GM18907 (cell line): ENCODE results near the gene SDK1.
"Not testable (repeated sequence)": the region's sequence is repeated elsewhere in the genome, so short reads cannot be mapped to it uniquely, and the experiment has no call there.

ENCODE experiments used
- ATAC-seq: cut with Tn5 transposase; IDR thresholded peaks from one replicate; pipeline ENCODE4 v1.9.1; 2021; ENCODE audit warnings: mild to moderate bottlenecking, moderate library complexity; ENCODE audit not compliant: unreplicated experiment

The SDK1 gene

GRCh38 chr7:4226524-4226882 lies 925.5 kb downstream of the SDK1 start:
- no peak for ATAC-seq

GRCh38 chr7:4227105-4228010 lies 926.3 kb downstream of the SDK1 start:
- ATAC-seq = no peak

GRCh38 chr7:4230352-4230751 lies 929.3 kb downstream of the SDK1 start:
- ATAC-seq = no peak

GRCh38 chr7:4233146-4233545 lies 932.1 kb downstream of the SDK1 start:
- no peak for ATAC-seq

GRCh38 chr7:4233621-4234497 lies 932.8 kb downstream of the SDK1 start:
- ATAC-seq = no peak

GRCh38 chr7:4234498-4234855 lies 933.4 kb downstream of the SDK1 start:
- no peak for ATAC-seq

- ATAC-seq = no peak
Measured at GRCh38 chr7:4234886-4235285, 933.8 kb downstream of the SDK1 start.

- no peak for ATAC-seq
Measured at GRCh38 chr7:4235596-4235995, 934.5 kb downstream of the SDK1 start.

- ATAC-seq = no peak
Measured at GRCh38 chr7:4236389-4236788, 935.3 kb downstream of the SDK1 start.

- not testable (repeated sequence) for ATAC-seq
Measured at GRCh38 chr7:4236873-4237272, 935.8 kb downstream of the SDK1 start.

GRCh38 chr7:4237296-4238235 lies 936.5 kb downstream of the SDK1 start:
- no peak for ATAC-seq

GRCh38 chr7:4238861-4239260 lies 937.8 kb downstream of the SDK1 start:
- no peak for ATAC-seq

- no peak for ATAC-seq
Measured at GRCh38 chr7:4240042-4240441, 939.0 kb downstream of the SDK1 start.

GRCh38 chr7:4240520-4241303 lies 939.7 kb downstream of the SDK1 start:
- ATAC-seq = no peak

GRCh38 chr7:4241304-4241612 lies 940.2 kb downstream of the SDK1 start:
- ATAC-seq = no peak

GRCh38 chr7:4241791-4242190 lies 940.7 kb downstream of the SDK1 start:
- no peak for ATAC-seq

- ATAC-seq = no peak
Measured at GRCh38 chr7:4242706-4243105, 941.7 kb downstream of the SDK1 start.

GRCh38 chr7:4244041-4244440 lies 943.0 kb downstream of the SDK1 start:
- ATAC-seq = no peak

GRCh38 chr7:4244635-4245034 lies 943.6 kb downstream of the SDK1 start:
- ATAC-seq = no peak

GRCh38 chr7:4245135-4245865 lies 944.2 kb downstream of the SDK1 start:
- ATAC-seq = no peak
